RCC 7860 (cell line): Measurements from ENCODE around the gene AGRN.
A peak's percentile ranks its signal among the peaks of the same experiment; 100 is the strongest.
"Not testable (repeated sequence)": the region's sequence is repeated elsewhere in the genome, so short reads cannot be mapped to it uniquely, and the experiment has no call there.

Experiments used
- DNase-seq: peaks from one replicate; pipeline ENCODE4 v3.0.0-alpha.2; 2015; ENCODE audit warnings: low spot score
- FAIRE-seq: peaks from 2 replicates; lab custom pipeline; 2012; peaks lifted over from hg19 to GRCh38; lab: Jason Lieb, UNC

The AGRN gene

DNA sequence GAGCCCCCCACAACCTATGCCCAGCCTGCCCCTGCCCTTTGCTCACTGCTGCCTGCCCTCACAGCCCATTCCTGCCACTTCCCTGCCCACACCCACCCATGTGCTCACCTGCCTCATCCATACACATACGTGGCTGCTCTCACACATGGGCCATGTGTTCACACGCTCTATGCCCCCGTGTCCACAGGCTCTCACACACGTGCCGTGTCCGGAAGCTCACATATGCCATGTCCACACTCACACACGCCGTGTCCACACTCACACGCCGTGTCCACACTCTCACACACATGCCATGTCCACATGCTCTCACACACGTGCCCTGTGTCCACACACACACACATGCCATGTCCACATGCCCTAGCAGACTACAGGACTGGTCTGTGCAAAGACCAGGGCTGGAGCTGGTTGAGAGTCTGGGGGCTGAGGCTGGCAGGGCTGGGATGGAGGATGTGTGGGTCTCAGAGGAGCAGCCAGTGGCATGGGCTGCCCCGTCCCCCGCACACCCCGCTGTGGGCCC is 54.8 kb downstream of the AGRN start:
- no peak for FAIRE-seq
- DNase-seq, result no peak

GRCh38 chr1:1075148-1075935 is 55.4 kb downstream of the AGRN start:
- no peak for DNase-seq
- FAIRE-seq, result no peak

DNA sequence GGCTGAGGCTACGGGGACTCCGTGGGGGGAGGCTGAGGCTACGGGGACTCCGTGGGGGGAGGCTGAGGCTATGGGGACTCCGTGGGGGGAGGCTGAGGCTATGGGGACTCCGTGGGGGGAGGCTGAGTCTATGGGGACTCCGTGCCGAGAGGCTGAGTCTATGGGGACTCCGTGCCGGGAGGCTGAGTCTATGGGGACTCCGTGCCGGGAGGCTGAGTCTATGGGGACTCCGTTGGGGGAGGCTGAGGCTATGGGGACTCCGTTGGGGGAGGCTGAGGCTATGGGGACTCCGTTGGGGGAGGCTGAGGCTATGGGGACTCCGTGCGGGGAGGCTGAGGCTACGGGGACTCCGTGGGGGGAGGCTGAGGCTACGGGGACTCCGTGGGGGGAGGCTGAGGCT is 57.5 kb downstream of the AGRN start:
- FAIRE-seq, DNase-seq: not testable (repeated sequence)

DNA sequence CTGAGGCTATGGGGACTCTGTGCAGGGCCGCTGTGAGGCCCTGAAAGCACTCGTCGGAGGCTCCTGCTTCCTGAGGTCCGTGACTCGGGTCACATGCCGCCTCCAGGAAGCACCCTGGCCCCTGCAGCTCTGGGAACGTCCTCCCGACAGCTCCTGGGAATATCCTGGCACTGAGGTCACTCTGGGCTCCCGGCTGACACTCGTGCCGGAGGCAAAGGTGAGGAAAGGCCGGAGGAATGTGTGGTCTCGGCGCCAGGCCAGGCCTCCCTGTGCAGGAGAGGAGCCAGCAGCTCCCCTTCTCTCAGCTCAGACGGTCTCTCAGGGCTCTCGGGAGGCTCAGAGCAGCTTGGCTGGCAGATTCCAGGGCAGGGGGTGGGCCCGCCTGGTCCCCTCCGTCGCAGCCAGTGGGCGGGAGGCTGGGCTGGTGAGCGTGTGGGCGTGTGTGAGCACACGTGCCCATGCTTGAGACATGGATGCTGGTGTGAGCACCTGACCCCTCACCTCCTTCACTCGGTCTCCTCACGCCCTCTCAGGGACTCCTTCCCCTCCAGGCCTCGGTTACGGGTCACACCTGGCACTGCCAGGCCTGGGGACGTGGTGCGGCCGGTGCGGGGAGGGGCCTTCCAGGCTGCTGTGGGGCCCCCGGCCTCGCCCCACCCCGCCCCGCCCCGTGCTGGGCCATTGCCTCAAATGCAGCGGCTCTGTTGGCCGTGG is 59.6 kb downstream of the AGRN start:
- DNase-seq (peak; percentile 97), FAIRE-seq (peak; percentile 91)

DNA sequence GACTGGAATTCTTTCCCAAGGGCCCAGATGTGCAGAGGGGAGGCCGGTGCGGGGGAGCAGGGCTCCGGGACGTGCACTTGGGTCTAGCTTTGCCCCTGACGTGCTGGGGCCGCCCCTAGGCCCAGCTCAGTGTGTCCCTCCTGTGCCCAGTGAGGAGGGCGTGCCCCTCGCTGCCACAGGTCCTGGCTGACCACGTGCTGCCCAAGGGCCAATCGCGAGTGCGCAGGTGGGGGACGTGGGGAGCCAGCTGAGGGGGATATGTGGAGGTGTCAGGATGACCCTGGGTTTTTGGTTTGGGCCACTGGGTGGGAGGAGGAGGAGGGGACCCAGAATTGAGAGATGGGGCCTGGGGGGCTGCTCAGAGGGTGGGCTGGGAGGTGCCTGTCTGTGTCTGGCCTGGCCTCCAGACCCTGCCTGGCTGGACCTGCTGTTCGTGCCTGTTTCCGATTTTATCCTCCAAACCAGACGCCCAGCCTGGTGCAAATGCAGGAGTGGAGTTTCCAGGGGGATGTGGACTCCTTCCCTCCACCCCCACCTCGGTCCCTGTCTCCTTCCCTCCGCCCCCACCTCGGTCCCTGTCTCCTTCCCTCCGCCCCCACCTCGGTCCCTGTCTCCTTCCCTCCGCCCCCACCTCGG is 60.3 kb downstream of the AGRN start:
- peak; percentile 35 for DNase-seq

GRCh38 chr1:1080951-1081310 is 61.0 kb downstream of the AGRN start:
- DNase-seq (no peak), FAIRE-seq (no peak)

More for the DNA sequence above, 60.3 kb downstream of the AGRN start:
- no peak for FAIRE-seq

DNA sequence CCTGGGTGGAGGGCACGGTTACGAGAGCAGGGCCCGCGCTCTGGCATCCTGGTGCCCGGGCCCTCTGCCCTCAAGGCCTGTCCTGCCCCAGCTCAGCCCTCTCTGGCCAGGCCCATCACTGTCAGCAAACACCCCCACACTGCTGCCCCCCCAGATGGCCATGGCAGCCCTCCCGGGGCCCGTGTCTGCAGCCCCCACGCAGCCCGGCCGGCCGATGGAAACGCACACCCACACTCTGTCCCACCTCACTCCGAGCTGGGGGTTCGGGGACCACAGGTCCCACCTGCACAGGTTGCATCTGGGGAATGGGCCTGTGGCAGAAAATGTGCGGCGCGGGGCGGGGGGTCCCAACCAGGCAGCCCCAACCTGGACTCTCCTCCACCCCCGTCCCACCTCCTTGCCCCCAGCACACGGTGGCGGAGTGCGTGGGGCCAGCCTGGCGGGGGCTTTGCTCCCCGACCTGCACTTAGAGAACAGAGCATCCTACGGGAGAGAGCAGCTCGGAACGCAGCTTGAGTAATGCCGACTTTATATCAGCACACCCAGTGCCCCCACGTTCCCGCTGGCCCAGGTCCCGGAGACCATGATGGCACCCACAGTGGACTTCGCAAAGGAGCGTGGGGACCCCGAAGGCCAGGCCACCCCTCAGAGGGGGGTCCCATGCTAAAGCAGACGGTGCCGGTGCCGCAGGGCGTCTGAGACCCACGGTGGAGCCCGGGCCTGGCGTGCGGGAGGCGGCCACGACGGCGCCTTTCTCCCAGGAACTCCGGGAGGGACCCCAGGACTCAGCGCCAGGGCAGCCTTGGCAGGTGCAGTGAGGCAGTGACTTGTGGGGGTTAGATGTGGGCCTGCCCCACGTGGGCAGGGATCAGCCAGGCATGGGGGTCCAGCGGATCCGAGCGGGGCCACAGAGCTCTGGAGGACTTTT is 61.7 kb downstream of the AGRN start:
- FAIRE-seq (no peak), DNase-seq (no peak)

DNA sequence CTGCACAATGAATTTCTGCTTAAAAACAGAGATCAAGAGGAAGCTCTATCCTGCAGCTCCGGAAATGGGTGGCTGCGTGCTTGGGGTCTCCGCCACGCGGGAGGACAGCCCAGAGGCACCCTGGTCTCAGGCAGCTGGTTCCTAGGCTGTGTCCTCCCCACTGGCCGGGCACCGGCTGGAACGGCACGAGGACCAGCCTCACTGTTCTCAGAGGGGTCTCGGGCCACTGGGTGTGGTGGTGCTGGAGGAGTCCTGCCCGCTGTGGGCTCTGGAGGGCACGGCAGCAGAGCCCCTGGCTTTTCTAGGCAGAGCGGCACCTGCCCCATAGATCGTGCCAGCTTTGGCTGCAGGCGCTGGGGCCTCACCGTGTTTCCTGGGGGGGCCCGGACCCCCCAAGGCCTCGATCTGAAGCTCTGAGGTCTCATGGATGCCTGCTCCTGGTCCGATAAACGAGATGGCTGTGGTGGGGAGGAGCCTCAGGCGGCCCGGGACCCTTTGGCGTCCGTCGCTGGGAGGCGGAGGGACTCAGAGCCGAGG is 62.4 kb downstream of the AGRN start:
- no peak for DNase-seq
- FAIRE-seq, result no peak

DNA sequence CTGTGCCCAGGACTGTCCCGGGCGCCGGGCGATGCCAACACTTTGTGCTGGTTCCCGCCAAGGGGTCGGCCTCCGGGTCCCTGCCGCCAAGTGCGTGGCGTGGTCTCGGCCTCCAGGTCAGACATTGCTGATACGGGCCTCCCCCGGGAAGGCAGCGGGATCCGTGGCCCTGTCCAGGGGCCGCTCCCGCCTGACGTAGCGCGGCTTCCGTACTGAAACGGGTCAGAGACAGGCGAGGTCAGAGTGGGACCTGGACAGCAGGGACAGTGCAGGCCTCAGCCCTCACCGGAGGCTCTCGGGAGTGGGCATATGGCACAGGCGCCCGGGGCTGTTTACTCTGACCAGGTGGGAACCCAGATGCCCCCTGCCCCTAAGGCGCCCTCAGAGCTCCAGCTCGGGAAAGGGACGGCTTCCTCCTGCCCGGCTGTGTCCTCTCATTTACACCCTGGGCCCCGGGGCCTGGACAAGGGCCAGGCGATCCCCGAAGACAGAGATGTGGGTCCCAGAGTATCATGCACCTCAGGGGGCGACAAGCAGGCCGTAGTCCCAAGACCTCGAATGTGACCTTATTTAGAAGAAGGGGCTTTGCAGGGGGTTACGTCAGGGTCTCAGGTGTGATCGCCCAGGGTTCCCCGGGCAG is 63.0 kb downstream of the AGRN start:
- no peak for DNase-seq
- no peak for FAIRE-seq

DNA sequence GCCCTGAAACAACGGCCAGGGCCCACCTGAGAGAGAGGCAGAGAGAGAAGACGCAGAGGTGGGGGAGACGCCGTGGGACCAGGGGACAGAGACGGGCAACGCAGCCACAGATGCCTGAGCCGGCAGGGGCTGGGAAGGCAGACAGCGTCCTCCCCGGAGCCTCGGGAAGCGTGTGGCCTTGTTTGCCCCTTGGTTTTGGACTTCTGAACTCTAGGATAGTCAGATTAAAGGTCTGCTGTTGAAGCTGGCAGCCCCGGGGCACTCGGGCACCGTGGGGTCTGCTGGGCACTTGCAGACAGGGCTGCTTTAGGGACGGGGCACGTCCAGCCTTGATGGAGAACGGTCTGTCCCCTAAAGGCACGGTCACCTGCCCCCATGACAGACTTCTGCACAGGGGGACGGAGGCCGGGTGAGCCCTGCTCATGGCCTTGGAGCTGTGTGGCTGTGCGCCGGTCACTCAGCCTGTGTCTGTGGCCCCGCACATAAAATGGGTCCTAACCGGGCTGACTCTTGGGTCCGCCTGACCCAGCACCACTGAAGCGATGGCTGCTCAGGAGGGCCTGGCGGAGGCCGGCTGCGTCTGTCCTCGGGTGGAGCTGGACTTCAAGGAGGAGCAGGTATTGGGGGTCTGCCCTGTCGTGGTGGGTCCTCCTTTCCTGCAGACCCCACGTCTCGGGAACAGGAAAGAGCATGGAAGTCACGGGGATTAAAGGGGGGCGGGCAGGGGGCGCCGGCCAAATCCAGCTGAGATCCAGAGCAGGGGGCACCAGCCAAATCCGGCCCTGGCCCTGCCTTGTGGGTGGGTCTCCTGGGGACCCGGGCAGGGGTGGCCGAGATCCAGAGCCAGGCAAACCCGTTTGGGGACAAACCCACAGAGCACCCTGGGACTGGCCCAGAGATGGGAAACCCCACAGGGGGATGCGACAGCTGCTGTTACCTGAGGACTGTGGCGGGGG is 63.8 kb downstream of the AGRN start:
- DNase-seq (no peak), FAIRE-seq (no peak)

GRCh38 chr1:1084372-1085170 is 64.7 kb downstream of the AGRN start:
- DNase-seq (no peak), FAIRE-seq (no peak)

- DNase-seq (no peak), FAIRE-seq (no peak)
Measured at GRCh38 chr1:1085171-1085841, 65.4 kb downstream of the AGRN start.

GRCh38 chr1:1085911-1086841 is 66.3 kb downstream of the AGRN start:
- no peak for FAIRE-seq
- DNase-seq, result no peak

DNA sequence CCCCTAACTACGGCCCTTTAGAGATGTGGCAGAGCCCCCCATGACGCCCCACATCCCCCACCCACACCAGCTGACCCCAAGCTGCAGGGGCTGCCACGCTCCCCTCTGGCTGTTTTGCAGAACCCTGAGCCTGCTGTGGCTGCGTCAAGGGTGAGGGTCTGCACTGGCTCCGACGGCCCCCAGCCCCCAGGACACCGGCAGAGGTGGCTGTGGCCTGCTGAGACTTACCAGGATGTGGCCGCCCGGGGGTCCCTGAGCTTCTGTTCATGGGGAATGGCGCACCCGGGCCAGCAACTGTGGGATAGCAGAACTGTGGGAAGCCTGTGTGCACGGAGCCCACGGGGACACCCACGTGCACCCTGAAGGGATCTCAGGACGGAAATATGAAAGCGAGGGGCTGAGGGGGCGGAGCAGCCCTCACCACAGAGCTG is 67.0 kb downstream of the AGRN start:
- FAIRE-seq, result no peak
- no peak for DNase-seq

GRCh38 chr1:1087351-1088028 is 67.6 kb downstream of the AGRN start:
- DNase-seq (no peak), FAIRE-seq (no peak)
